GM18519 (cell line): ENCODE results near the gene QSOX2.
"Not testable (repeated sequence)": the region's sequence is repeated elsewhere in the genome, so short reads cannot be mapped to it uniquely, and the experiment has no call there.

Source experiments
- ATAC-seq: cut with Tn5 transposase; IDR thresholded peaks from one replicate; pipeline ENCODE4 v1.9.1; 2021; ENCODE audit warnings: mild to moderate bottlenecking, moderate library complexity; ENCODE audit not compliant: unreplicated experiment, low FRiP score

The QSOX2 gene

DNA sequence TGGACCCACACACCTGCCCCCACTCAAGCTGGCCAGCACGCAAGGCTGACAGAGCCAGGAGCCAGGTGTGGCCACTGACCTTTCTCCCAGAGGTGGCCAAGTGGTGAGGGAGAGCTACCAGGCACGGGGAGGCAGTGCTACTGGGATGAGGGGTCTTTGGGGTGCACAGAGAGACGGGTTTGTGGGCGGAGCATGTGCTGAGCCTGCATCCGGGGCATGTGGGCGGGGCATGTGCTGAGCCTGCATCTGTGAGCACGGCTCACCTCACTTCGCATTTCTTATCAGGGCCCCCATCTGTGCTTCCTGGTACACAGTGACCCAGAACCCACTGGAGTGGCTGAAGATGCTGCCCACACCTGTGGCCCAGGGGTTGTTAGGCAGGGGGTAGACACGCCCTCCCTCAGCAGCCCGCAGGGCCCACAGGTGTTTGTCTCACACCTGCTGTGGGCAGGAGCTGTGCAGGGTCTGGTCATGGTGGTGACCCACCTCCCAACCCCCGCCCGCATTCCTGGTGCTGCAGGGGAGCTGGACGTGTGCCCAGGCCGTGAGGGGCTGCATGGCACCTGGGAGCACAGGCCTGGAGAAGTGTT lies 36.8 kb upstream of the QSOX2 start:
- ATAC-seq: no peak

DNA sequence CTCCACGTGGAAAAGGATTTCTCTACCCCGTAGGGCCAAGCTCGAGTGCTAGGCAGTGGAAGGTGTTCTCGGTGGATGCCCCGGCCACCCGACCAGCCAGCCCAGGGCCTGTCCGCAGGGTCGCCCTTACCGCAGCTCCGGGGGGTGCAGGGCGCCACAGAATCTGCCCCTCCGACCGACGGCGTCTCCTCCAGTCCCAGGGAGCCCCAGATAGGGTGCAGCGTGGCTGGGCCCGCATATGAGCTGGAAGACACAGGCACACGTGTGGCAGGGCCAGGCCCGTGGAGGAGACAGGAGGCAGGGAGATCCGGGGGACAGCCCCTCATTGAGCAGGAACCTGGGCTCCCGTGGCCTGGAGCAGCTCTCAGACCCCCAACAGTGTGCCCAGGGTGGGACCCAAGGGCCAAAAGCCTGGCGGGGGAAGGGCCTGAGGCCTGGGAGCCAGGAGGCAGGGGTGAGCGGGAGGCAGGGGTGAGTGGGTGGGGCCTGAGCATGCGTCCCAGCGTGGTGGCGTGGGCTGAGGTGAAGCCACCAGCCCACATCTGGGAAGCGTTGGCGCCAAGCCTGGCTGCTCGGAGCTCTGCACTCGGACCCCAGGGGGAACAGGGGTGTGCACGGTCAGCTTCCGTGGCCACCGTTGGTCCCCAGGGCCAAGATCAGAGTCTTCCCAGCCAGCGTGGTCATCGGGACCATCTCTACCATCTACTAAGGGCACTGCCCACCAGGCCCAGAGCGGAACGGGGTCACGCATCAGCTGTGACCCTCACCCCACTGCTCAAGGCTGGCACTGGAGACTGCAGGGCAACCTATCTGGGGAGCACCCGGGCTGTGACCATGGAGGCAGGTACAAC lies 36.0 kb upstream of the QSOX2 start:
- no peak for ATAC-seq

DNA sequence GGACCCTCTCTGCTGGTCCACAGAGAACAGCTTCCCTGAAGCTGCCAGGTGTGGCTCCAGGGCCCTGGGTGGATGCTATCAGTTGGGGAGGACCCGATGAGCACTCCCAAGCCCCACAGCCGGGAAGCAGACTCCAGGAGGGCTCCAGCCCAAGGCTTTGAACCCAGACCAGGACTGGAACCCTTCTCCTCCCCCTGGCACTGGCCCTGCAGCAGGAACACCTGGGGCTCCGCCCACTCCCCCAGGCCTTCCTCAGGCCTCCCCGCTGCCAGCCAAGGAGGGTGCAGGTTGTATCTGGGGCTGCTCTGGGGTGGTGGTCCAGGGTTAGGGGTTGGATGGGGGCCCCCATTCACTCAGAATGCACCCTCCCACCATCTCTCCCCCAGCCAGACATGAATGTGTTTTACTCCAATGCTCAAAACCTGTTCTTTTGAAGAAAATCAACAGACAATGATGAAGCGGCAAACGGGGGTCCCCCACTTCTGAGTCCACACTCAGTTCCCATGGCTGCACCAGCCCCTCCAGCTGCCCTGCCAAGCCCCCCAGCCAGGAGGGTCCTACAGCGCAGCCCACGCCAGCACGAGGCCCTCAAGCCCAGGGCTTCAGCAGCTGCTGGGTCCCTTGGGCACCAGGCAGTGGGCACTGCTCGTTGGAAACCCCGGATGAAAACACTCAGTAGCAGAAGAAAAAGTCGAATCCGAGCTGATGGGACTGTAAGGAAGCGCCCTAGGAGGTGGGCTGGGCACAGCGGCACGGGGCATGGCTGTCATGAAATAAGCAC lies 35.1 kb upstream of the QSOX2 start:
- no peak for ATAC-seq

DNA sequence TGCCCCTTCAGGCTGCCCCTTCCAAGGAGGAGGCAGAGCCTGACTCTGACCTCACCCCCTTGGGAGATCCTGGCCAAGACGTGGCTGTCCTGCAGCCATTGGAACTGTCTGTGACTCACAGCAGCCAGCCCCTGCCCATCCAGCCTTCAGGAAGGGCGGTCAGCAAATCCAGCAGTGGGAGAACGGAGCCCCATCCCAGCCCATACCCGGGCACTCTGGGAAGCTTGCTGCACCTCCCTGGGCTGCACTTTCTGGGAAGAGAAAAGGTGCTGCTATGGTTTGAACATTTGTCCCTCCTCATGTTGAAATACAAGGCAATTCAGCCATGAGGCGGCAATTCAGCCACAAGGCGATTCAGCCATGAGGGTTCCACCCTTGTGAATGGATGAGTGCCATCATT lies 33.9 kb upstream of the QSOX2 start:
- ATAC-seq: no peak

DNA sequence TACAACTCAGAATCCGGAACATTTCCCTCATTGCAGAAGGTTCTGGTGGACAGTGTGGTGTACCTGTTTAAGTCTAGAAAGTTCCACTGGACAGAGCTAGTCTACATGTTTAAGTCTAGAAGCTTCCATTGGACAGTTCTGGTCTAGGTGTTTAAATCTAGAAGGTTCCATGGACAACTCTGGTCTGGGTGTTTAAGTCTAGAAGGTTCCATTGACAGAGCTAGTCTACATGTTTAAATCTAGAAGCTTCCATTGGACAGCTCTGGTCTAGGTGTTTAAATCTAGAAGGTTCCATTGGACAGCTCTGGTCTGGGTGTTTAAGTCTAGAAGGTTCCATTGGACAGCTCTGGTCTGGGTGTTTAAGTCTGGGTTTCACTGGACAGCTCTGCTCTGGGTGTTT lies 33.3 kb upstream of the QSOX2 start:
- ATAC-seq: no peak

DNA sequence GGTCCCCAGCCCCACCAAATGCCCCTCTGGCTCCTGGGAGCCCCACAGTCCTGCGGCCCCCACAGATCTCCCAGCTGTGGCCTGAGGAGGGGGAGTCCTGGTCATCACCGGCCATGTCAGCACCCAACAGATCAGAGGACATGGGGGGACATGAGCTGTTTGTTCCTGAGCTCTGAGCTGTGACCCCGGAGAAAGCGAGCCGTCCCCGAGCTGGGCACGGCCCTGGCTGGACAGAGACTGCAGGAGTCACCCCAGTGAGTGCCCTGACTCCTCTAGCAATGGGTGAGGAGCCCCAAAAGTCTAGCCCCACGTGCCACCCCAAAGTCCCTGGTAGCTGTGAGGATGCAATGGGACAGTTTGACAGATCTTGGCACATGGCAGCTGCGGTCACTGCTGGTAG lies 32.6 kb upstream of the QSOX2 start:
- no peak for ATAC-seq

DNA sequence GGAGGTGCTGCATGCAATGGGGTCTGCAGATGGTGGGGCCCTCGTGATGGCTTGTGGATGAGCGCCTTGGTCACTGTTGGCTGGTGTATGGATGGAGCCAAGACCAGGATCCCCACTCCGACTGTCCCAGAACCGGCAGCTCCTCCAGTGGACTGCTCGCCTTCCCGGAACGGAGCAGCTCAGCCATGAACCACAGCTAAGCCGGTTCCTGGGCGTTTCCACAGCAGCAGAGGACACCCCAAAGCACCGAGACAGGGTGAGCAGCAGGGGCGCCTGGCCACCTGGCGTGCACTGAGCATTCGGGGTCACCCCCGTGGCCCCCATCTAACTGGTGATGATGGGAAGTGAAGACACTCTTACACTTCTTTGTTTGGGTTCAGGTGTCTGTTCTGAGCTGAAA lies 32.1 kb upstream of the QSOX2 start:
- ATAC-seq: no peak

DNA sequence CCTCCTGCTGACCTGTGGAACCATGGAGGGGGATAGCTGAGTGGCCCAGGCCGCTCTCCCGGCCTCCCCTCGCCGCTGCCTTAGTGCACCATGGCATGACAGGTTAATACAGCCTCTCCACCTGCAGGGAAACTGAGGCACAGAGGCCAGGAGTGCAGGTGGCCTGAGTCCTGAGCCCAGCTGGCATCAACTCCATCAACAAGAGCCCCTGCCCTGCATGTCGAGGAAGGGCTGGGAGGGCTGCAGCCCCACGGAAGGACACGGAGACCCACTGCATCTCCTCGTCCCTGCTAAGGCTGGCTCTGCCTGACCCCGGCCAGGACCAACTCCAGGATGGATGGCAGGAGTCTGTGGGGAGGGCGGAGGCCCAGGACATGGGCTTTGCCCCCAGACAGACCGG lies 31.1 kb upstream of the QSOX2 start:
- no peak for ATAC-seq

DNA sequence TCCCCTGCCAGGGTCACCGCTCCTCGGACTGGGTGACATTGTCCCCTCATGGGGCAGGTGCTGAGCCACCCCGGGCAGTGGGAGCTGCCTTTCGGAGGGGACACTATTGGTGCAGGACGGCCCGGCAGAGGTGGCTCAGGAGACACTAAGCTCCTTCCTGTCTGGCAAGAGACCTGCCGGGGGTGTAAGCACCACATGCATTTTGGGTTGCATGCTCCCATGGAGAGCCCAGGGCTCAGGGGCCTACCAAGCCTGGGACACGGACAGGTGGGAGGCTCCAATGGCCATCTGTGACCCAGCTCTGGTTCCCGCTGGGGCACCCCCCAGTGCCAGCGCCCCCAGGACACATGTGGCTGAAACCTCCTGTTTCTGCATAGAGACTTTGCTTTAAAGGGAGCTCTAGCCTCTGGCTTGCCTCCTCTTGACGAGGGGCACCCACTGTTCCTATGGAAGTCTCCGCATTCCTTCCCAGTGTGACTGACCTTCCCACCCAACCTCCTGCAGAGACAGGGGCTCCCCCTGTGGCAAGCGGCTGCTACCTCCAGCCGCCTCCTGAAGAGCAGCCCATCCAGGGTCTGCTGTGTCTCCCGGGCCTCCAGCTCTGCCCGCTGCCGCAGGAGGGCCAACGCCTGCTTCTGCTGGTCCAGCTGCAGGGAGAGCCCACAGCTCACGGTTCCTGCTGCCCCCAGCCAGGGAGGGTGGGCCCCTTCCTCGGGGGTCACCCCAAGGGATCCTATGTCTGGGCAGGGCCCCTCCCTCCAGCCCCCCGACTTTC lies 30.2 kb upstream of the QSOX2 start:
- ATAC-seq: no peak

DNA sequence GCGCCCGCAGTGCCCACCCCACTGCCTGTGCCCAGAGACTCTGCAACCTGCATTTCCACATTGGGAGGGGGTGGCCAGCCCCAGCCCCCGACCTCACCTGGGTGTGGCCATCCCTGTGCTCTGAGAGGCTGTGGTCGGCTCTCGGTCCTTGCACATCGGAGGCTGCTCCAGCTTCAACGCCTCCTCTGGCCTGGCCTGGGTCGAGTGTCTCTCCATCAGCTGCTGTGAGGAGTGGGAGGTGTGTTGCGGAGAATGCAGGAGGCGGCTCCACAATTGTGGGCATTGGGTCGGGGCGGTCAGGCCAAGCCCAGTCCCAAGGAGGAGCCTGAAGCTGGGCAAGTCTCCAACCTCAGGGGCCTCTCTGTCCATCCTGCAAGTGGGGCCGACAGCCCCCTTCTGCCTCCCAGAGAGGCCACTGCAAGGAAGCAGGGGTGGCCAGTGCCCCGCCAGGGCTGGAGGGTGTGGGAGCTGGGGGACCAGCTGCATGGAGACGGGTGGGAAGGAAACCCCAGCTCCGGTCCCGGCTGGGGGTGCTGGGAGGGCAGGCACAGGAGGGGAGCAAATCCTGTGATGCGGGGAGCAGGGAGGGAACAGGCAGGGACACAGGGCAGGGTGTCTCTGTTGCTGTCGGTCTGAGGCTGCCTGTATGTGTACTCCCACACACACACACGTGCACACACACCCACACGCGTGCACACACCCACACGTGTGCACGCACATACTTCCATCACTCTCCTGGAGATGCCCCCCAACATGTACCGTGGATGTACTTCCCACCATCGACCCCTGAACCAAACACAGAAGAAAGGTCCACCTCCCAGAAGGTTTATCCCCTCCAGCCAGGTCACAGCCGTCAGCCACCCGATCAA lies 29.4 kb upstream of the QSOX2 start:
- no peak for ATAC-seq

DNA sequence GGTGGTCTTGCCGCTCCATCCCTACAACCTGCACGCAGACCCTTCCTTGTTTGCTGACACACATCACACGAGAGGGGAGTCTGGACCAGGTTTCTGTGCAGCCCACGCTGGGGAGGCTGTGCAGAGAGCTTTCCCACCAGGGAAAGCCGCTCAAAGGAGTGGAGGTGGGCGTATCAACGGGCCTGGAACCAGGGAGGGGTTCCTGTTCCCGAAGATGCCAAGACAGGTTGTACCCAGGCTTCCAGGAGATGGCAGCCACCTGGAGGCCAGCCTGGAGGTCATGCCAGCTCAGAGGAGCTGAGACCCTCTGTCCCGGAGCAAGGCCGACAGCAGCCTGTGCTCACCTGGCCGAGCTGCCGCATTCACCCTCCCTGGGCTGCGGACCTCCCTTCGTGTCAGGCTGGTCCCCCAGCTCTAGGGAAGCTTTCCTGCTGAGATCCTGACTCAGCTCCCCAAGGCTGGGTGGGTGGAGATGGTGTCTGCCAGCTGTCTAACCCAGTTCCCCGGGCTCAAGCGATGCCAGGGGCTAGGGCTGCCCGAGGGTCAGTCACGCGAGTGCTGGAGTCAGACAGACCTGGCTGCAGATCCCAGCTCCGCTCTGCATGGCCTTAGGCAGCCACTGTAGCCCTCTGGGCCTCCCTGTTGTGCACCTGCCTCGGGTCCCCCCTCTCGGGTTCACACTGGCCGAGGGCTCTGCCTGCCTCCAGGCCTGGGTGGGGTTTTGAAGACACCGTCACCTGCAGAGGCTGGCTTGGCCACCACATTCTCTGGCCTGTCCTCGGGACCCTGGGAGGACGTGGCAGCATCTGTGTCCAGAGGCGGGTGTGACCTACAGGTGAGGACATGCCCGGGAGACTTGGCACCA lies 28.5 kb upstream of the QSOX2 start:
- ATAC-seq: no peak

DNA sequence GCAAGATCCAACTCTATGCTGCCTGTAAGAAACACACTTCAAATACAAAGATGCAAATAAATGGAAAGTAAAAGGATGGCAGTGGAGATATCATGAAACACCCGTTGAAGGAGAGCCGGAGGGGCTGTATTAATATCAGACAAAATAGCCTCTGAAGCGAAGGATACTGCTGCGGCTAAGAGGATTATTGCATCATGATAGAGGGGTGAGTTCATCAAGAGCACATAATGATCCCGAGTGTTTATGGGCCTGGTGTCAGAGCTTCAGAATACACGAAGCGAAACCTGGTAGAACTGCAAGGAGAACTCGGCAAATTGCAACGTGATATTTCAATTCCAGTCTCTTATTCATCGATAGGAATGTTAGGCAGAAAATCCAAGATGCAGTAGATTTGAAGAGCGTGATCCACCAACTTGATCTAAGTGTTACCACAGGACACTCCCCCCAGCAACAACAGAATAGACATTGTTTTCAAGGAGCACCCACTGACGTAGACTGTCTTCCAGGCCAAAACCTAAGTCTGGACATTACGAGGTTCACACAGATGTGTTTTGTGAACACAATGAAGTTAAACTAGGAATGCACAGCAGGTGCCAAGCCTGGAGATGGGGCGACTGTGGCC lies 27.7 kb upstream of the QSOX2 start:
- ATAC-seq: no peak

DNA sequence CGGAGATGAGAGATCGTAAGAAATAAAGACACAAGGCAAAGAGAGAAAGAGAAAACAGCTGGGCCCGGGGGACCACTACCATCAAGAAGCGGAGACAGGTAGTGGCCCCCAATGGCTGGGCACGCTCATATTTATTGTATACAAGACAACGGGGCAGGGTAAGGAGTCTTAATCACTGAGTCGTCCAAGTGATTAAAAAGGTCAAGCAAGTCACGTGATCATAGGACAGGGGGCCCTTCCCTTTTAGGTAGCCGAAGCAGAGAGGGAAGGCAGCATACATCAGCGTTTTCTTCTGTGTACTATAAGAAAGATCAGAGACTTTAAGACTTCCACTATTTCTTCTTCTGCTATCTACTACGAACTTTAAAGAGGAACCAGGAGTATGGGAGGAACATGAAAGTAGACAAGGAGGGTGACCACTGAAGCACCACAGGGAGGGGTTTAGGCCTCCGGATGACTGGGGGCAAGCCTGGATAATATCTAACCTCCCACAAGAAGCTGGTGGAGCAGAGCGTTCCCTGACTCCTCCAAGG lies 24.6 kb upstream of the QSOX2 start:
- ATAC-seq: no peak

DNA sequence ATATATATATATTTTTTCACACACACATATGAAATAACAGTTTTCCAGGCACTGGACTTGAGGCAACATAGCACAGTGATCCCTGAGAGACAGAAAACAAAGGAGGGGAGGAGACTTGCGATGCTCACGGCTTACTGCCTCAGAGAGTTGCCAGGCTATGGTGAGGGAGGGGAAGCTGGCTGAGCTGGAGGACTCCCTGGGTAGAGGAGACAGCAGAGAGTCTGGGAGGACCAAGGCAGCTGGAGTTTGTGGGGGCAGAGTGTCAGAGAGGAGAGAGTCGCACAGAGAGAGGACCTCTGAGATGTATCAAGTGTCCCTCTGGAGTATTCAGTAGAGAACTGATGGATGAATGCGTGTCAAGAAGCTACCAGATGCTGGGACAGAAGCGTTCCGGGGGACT lies 23.1 kb upstream of the QSOX2 start:
- ATAC-seq: no peak

DNA sequence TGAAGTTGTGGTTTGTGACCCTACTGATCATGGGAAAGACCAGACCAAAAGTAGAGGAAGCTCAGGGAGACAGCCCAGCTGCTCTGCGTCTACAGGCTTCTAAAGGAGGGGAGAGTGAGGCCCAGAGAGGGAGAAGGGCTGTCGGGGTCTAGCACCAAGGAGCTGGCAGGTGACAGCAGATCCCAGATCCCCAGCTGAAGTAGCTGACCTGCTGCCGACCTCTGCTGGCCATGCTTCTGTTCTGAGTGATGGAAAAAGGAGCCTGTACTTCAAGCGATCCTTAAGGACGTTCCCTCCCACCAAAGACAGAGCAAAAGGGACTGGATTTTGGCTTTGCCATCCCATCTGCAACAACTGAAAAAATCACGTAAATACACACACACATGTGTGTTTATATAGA lies 22.7 kb upstream of the QSOX2 start:
- no peak for ATAC-seq

DNA sequence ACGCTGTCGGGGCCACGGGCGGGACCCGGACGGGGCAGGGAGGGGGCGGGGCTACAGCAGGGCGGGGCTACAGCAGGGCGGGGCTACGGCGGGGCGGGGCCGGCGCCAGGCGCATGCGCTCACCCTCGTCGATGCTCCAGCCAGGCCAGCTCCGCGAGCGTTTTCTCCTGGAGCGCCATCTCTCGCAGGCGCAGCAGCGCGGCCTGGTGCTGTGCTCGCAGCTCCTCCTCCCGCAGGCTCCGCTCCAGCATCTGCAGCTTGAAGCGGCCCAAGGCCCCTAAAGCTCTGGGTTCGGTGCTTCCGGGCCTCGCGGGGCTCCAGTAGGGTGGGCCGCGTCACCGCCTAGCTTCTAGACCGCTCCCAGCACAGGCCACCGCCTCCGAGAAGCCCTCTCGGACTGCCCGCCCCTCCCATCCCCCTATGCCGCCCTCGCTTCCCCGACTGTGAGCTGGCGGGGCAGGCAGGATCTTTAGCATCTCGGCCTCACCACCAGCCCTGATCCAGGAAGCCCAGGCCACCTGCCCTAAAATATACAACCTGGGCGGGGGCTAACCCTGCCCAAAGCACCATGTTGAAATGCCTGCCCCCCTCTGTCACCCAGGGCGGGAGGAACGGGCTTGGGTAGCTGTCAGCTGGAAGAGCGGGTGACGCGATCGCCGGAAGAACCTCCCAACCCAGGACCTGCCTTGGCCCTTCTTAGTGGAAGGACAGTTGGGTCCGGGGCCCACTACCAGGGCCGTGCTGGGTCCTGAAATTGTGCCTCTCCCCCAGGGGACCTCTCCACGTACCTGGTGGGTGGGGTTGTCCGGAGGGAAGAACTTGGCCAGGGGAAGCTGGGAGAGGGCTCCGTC lies 21.9 kb upstream of the QSOX2 start:
- ATAC-seq: no peak

DNA sequence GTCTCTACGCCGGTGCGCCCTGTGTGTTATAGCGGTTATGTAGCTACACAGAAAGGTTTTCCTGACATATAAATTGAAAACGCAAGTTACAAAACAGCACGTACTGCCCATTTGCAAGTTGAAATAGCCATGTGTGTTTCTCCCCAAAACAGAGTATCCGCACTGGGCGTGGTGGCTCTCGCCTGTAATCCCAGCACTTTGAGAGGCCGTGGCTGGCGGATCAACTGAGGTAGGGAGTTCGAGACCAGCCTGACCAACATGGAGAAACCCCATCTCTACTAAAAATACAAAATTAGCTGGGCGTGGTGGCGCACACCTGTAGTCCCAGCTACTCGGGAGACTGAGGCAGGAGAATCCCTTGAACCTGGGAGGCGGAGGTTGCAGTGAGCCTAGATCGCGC lies 21.0 kb upstream of the QSOX2 start:
- ATAC-seq: not testable (repeated sequence)
